RWPE2 (cell line): ENCODE results near the gene CD53.

ENCODE experiments used
- ATAC-seq: fragments of 200-7000 bp; cut with Tn5 transposase; 3 replicates; pipeline ENCODE4 v1.9.1; 2021; ENCODE audit warnings: low read depth
- DNase-seq: peaks from one replicate; pipeline ENCODE4 v3.0.0-alpha.2; 2020; ENCODE audit warnings: low spot score
- H3K27ac ChIP-seq: fragments of 450-650 bp; 2 replicates; pipeline ENCODE4 v1.5.1; 2017; ENCODE audit warnings: mild to moderate bottlenecking; ENCODE audit not compliant: poor library complexity, severe bottlenecking
- H3K27me3 ChIP-seq: fragments of 250-450 bp; sonication (Bioruptor Pico); 2 replicates; pipeline ENCODE4 v1.5.1; 2021; ENCODE audit warnings: mild to moderate bottlenecking, moderate library complexity; ENCODE audit not compliant: insufficient read depth, poor library complexity, severe bottlenecking
- H3K36me3 ChIP-seq: fragments of 250-450 bp; sonication (Bioruptor Pico); 2 replicates; pipeline ENCODE4 v1.5.1; 2020; ENCODE audit warnings: low read depth, mild to moderate bottlenecking, moderate library complexity
- H3K4me1 ChIP-seq: fragments of 250-450 bp; sonication (Bioruptor Pico); 2 replicates; pipeline ENCODE4 v1.5.1; 2021; ENCODE audit warnings: mild to moderate bottlenecking, moderate library complexity; ENCODE audit not compliant: insufficient read depth, poor library complexity, severe bottlenecking
- H3K4me3 ChIP-seq: fragments of 250-450 bp; sonication (Bioruptor Pico); 2 replicates; pipeline ENCODE4 v1.5.1; 2021; ENCODE audit warnings: mild to moderate bottlenecking, moderate library complexity; ENCODE audit not compliant: severe bottlenecking
- H3K9me3 ChIP-seq: fragments of 250-450 bp; sonication (Bioruptor Pico); 2 replicates; pipeline ENCODE4 v1.5.1; 2021; ENCODE audit warnings: mild to moderate bottlenecking, moderate library complexity; ENCODE audit not compliant: severe bottlenecking
- CTCF ChIP-seq: fragments of 450-650 bp; IDR thresholded peaks from one replicate; pipeline ENCODE4 v1.5.1; 2017; ENCODE audit warnings: mild to moderate bottlenecking, moderate library complexity; ENCODE audit not compliant: poor library complexity, severe bottlenecking

CD53 gene

DNA sequence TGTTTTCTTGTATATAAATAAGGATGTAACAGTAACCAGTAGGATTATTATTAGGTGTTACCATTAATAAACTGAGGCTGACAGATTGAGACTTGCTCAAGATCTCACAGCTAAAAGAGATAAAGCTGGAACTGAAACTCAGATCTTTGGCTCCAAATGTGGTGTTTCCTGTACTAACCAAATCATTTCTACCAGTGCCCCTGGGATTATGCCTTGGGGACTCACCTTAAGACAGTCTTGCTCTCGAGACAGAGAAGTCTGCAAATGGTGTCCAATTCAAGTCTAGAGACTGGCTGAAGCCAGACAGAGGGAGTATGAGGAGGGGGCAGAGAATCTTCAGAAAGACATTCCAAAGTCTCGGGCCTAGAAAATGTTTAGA, 593 bp upstream of the CD53 start:
- H3K4me3 ChIP-seq, result no peak overlapping the region
- H3K27ac ChIP-seq, result no peak overlapping the region
- no peaks in the 10 kb centered on the region for H3K9me3 ChIP-seq
- no peaks in the 10 kb centered on the region for H3K36me3 ChIP-seq
- ATAC-seq (no peak), DNase-seq (no peak)
- no peaks in the 10 kb centered on the region for H3K4me1 ChIP-seq
- TF ChIP-seq CTCF, result no peak
- H3K27me3 ChIP-seq, result no peaks in the 10 kb centered on the region

GRCh38 chr1:110873856-110874255, 908 bp downstream of the CD53 start:
- Histone ChIP-seq H3K36me3 (no peaks in the 10 kb centered on the region), H3K27me3 (no peaks in the 10 kb centered on the region), H3K9me3 (no peaks in the 10 kb centered on the region), H3K4me3 (no peak overlapping the region), H3K27ac (no peak overlapping the region), H3K4me1 (no peaks in the 10 kb centered on the region)
- ATAC-seq (no peak), DNase-seq (no peak)
- no peak for TF ChIP-seq CTCF

DNA sequence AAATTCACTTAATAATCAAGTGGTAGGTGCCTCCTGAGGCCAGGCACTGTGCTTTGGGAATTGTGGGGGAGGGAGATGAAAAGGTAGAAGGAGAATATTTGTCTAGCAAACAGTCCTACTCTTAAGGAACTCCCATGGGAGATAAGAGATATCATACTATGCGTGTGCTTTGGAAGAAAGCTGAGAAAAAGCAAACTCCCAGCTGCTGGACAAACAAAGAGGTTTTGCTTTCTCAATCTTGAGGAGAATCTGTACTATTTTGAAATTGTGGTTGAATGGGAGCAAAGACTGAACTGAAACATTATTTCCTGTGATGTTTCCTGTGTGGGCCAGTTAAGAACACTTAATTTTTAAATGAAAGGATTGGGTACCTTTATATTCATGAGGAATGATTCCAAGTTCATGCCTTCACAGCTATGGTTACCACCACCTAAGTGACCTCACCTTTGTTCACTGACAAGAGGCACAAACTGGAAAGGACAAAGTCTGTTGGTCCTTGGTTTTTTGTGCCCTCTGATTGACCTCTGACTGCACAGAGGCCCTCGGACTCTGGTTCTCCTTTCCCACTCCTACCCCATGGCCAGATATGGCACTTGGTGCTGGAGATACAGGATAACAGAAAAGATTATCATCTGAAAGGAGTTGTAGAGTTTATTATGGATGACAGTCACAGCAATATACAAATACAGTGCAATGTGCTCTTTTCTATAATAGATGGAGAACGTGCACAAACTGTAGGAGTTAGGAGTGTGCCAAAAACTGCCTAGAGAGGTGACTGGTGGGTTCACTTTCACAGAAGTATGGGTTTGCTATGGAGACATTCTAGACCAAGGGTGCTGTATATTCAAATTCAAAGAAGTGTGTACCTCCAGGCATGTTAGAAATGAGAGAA, 1.6 kb downstream of the CD53 start:
- Histone ChIP-seq H3K27ac (no peak overlapping the region), H3K4me3 (no peak overlapping the region), H3K4me1 (no peaks in the 10 kb centered on the region), H3K9me3 (no peaks in the 10 kb centered on the region), H3K27me3 (no peaks in the 10 kb centered on the region), H3K36me3 (no peaks in the 10 kb centered on the region)
- ATAC-seq (no peak), DNase-seq (no peak)
- TF ChIP-seq CTCF, result no peak

- no peak for TF ChIP-seq CTCF
- no peaks in the 10 kb centered on the region for H3K36me3 ChIP-seq
- no peak overlapping the region for H3K4me3 ChIP-seq
- ATAC-seq (no peak), DNase-seq (no peak)
- no peak overlapping the region for H3K27ac ChIP-seq
- H3K9me3 ChIP-seq, result no peaks in the 10 kb centered on the region
- no peaks in the 10 kb centered on the region for H3K27me3 ChIP-seq
- H3K4me1 ChIP-seq, result no peaks in the 10 kb centered on the region
These were observed 2.3 kb downstream of the CD53 start for GRCh38 chr1:110875216-110875731.
